GM19324 (cell line): ENCODE measurements around the gene OR2T10.
"Not testable (repeated sequence)": the region's sequence is repeated elsewhere in the genome, so short reads cannot be mapped to it uniquely, and the experiment has no call there.

Experiments
- ATAC-seq: cut with Tn5 transposase; IDR thresholded peaks from one replicate; pipeline ENCODE4 v1.9.1; 2021; ENCODE audit warnings: mild to moderate bottlenecking, moderate library complexity; ENCODE audit not compliant: unreplicated experiment, low FRiP score

OR2T10 gene

GRCh38 chr1:248599396-248599795, 1.9 kb upstream of the OR2T10 start:
- no peak for ATAC-seq

- ATAC-seq, result no peak
Measured at GRCh38 chr1:248596615-248597014, 885 bp downstream of the OR2T10 start.

GRCh38 chr1:248593226-248593625, 4.3 kb downstream of the OR2T10 start:
- ATAC-seq, result no peak

- no peak for ATAC-seq
Measured at GRCh38 chr1:248592655-248593054, 4.8 kb downstream of the OR2T10 start.

GRCh38 chr1:248590055-248590454, 7.4 kb downstream of the OR2T10 start:
- ATAC-seq, result no peak

- ATAC-seq, result no peak
Measured at GRCh38 chr1:248589334-248589733, 8.2 kb downstream of the OR2T10 start.

- ATAC-seq, result no peak
Measured at GRCh38 chr1:248585266-248585665, 12.2 kb downstream of the OR2T10 start.

- no peak for ATAC-seq
Measured at GRCh38 chr1:248576260-248576980, 21.1 kb downstream of the OR2T10 start.

- ATAC-seq, result not testable (repeated sequence)
Measured at GRCh38 chr1:248574657-248575056, 22.8 kb downstream of the OR2T10 start, which contains the start of gene OR2T34. TSS of gene OR2T34 (minus strand) at chr1:248574757. CDS start at chr1:248574757, 0 bp downstream.

GRCh38 chr1:248573856-248574255, 23.6 kb downstream of the OR2T10 start:
- not testable (repeated sequence) for ATAC-seq

GRCh38 chr1:248572049-248572448, 25.5 kb downstream of the OR2T10 start:
- ATAC-seq, result peak; percentile 79

- ATAC-seq, result not testable (repeated sequence)
Measured at GRCh38 chr1:248570811-248571210, 26.7 kb downstream of the OR2T10 start.

GRCh38 chr1:248569049-248569448, 28.5 kb downstream of the OR2T10 start:
- not testable (repeated sequence) for ATAC-seq

- ATAC-seq, result peak; percentile 55
Measured at GRCh38 chr1:248565530-248566373, 31.7 kb downstream of the OR2T10 start.

- ATAC-seq, result not testable (repeated sequence)
Measured at GRCh38 chr1:248562672-248563071, 34.8 kb downstream of the OR2T10 start, which contains the start of gene OR2T29. TSS of gene OR2T29 (minus strand) at chr1:248562772. CDS start at chr1:248559491, 3,281 bp downstream.

GRCh38 chr1:248551027-248551426, 46.5 kb downstream of the OR2T10 start:
- not testable (repeated sequence) for ATAC-seq

- not testable (repeated sequence) for ATAC-seq
Measured at GRCh38 chr1:248547383-248547782, 50.1 kb downstream of the OR2T10 start.
